ENCODE results near the gene KCNA4.
"Not testable (repeated sequence)": the region's sequence is repeated elsewhere in the genome, so short reads cannot be mapped to it uniquely, and the experiment has no call there.

The KCNA4 gene

DNA sequence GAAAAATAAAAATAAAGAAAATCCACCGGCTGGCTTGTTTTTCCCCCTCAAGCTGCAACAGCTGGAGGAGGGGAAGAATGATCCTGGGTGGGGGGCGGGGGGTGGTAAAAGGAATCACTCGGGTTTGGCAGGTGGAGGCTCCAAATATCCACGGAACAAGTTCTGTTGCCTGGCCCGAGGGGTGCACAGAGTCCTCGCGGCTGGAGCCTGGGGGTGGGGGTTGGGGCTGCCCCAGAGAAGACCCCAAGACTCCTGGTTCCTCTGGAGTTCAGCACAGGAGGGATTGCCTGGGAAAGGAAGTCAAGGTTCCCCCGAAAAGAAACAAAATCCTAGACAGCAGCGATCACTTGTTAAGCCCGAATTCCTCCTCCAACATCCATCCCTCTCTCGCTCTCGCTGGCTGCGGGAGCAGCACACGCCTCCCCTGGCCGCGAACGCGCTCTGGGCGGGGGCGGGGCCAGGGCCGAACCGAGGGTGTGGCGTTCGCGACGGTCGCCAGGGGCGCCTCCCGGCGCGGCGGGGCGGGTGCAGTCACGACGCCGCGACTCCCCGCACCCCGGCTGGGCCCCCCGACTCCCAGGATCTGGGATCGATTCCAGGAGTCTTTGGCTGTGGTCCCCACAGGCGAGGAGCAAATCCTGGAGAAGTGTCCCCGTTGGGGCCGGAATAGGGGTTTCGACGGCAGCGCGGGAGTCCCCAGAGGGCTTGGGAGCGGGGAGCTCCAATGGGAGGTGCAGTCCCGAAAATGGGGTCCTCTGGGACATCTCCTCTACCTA lies at the start of gene KCNA4:
Gene KCNA4, minus strand, starts transcription at position 443 of the 776 bp plus-strand sequence. CDS start 4,352 bp downstream, outside the sequence.
- peak in 1 of 2 experiments; percentile 58 for DNase-seq

DNA sequence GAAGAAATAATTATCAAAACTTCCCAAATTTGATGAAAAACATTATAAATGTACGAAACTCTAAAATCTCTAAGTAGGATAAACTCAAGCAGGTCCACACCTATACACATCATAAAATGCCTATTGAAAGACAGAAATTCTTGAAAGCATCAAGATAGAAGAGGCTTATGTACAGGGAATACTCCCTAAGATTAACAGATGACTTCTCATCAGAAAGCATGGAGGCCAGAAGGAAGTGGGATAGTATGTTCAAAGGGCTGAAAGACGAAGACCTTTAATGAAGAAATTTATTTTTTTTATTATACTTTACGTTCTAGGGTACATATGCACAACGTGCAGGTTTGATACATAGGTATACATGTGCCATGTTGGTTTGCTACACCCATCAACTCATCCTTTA lies 45.3 kb upstream of the KCNA4 start:
- no peak for DNase-seq

DNA sequence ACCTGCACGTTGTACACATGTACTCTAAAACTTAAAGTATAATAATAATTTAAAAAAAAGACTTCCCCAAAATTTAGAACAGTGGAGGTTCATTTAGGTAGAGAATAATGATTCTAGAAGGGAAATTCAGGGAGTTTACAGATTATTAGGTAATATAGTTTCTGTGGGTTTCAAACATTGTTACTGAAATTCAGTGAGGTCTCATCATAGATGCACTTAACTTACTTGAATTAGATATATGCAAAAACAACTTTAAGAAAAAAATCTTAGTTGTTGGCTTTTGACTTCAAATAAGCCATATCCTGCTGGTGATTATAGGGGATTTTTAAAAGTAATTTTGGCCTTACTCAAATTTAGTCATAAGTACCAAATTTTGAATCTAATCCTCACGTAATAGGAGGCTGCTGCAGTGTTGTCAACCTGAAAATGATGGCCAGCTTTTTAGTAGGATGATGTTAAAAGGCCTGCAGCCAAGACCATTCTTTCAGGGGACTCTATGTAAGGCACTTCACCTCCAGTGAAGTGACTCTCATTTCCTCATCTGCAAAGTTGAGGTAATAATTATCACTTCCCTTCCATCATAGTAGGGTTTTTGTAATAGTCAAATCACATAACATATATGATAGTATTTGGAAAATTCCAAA lies 42.5 kb upstream of the KCNA4 start:
- no peak for DNase-seq

DNA sequence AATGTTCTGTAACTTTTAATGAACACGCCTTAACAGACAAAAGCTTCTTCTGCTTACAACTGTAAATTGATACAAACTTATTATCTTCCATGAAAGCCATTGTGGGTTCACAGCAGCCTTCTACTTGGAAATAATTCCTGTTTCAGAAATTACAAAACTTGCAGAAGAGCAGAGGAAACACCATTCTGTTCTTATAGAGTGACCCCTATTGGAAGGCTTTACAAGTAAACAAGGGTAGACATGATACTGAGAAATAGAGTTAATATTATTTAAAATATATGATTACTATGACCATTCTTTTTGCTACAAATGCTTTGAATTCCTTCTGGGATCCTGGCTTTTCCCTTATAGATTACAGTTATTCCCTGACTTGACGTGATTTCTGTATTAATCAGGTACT lies 32.4 kb upstream of the KCNA4 start:
- DNase-seq: no peak

DNA sequence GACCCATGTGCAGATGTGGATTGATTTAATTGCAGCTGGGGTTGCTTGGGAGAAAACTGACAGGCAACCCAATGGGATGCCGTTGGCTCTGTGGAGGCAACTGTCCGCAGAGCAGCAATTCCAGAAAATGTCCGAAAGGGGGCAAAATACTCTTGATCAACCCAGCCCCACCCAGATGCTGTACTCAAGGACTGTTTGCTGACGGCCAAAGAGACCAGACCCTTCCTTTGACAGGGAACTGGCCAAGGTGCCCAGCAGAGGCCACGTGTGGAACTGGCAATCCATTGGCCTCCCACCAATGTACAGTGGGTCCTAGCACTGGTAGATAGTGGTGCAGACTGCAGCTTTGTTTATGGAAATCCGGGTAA lies 29.7 kb upstream of the KCNA4 start:
- DNase-seq: peak in 1 of 2 experiments; percentile 3

DNA sequence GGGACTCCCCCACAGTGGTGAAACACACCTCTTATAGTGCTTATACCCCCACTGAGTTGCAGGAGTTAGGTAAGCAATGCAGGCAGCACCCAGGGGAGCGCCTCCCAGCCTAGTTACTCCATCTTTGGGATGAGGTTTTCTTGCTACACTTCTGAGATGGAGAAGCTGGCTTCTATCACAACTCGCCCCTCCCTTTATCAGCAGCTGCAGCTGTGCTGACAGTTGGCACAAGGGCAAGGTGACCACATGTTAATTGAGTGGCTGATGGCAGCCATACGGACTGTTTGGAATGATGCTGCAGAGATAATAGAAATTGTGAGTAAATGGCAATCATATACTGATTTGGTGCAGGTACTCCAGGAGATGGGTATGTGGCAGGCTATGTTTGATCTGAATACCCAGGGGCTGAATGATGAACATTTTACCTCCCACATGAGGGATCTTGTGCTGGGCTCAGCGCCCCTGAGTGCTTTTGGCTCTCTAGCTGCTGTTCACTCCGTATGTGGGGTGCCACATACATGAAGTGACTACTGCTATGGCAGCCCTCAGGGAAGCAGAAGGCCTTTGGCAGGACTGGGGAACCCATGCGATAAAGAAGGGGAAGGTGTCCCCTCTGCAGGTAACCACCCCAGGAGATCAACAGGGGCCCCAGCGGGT lies 29.2 kb upstream of the KCNA4 start:
- DNase-seq: no peak

DNA sequence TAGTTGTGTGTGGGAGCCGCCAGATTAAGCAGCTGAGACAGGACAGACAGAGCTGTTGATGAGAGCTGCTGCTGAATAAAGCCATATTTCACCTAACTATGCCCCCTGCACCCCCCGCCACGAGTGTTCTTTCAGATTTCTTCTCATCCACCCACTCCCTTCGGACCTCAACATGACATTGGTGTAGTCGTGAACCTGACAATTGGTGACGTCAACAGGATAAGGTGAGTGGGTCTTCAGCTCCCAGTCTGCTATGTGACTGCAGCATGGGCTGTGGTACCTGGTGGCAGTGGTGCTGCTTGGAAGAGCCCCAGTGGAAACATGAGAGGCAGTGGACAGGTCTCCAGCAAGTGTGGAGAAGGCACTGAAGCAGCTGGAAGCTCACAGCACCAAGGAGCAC lies 28.3 kb upstream of the KCNA4 start:
- DNase-seq: no peak

DNA sequence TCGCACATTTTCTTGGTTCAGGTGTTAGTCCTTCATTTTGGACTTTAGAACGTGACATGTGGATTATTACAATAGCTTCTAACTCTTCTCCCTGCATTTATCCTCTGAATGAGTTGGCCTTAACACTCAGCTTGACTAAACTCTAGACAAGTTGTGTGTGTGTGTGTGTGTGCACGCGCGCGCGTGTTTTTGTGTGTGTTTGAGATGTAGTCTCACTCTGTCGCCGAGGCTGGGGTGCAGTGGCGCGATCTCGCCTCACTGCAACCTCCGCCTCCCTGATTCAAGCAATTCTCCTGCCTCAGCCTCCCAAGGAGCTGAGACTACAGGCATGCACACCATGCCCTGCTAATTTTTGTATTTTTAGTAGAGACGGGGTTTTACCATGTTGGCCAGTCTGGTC lies 24.3 kb upstream of the KCNA4 start:
- DNase-seq: no peak

DNA sequence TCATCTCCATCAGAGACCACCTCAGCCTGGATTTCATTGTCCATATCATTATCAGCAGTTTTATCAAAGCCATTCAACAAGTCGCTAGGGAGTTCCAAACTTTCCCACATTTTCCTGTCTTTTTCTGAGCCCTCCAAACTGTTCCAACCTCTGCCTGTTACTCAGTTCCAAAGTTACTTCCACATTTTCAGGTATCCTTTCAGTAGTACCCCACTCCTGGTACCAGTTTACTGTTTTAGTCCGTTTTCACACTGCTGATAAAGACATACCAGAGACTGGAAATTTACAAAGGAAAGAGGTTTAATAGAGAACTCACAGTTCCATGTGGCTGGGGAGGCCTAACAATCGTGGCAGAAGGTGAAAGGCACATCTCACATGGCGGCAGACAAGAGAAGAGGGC lies 17.9 kb upstream of the KCNA4 start:
- not testable (repeated sequence) for DNase-seq

DNA sequence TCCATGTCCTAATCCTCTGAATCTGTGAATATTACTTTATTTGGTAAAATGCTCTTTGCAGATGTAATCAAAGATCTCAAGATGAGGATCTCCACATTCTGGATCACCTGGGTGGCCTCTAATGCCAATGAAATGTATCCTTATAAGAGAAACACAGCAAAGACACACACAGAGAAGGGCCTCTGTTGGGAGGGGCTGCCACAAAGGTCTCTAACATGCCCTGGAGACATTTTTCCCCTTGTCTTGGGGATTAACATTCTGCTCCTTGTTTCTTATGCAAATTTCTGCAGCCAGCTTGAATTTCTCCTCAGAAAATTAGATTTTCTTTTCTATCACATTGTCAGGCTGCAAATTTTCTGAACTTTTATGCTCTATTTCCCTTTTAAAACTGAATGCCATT lies 17.3 kb upstream of the KCNA4 start:
- not testable (repeated sequence) for DNase-seq

DNA sequence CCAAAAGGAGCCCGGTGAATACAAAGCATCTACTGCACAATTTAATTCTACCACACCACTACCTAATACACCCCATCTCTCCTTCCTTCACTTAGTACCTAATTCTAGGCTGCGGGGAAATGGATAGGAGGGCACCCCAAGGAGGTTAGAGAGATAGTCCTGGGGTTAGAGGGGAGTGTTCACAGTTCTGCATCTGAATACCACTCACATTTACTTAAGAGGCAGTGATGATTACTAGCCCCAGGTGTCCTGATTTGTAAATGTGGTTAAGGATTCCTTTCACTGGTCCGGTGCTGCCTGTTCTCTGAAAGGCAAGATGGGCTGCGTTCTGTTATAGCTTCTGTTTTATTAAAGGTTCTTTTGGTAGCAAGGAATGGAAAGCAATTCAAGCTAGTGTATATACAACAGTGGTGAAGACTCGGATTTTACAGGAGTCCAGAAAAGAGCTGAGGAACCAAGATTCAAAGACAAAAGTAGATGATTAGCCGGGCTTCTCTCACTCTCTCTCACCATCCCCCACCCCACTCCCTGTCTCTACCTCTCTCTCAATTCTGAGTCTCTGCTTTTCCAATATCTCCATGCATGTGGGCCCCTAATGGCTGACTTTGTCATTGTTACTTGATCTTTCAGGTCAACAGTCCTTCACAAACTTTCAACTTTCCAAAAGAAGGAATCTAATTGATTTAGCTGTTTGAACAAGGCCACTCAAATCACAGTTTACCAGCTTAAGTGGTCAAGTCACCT lies 8.7 kb upstream of the KCNA4 start:
- DNase-seq: no peak

DNA sequence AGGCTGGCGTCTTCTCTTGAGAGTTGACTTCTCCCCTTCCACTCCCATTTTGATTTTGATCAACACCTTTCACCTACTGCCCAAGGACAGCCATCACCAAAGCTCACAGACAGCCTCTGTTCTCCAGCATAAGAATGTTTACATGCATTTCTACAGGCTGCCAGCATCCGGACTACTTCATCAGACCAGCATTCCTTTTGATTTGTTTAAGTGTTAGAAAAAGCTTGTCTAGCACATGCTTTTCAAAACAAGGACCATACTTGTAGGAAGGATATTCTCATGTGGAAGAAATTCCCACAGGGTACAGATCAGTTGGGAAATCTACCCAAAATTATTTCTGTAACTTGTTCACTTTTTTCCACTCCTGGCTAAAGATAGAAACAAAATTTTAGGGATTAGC lies 6.2 kb upstream of the KCNA4 start:
- DNase-seq: no peak

DNA sequence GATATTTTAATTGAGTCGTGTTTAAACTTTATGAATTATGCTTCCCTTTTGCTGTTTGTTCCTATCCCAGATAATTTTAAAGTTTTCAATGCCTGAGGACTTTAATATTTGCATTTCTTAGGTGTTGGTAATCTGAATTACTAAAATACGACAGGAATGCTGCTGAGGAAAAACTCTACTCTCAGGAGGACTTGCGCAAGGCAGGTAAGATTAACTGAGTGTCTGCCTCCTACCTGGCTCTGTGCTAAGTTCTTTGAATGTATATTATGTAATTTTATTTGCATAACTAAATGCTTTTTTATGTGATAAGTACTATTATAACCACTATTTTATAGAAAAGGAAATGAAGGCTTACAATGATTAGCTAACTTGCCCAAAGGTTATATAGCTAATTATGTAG lies 2.7 kb upstream of the KCNA4 start:
- DNase-seq: no peak

DNA sequence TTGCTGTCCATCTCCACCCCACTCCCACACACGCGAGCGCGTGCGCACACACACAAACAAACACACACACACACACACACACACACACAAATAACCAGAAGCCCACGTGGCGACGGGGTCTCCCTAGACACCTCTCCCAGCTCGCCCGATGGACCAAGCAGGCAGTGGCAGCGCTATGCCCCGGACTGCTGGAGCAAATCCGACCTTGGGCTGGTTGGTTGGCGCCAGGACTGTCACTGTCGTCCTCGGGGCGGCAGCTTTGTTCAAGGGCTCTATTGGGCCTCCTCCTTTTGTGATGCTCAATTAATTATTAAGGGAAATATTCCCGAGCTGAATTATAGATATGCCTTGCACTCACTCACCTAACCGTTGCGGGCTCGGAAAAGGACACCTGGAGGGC lies 1.7 kb upstream of the KCNA4 start:
- DNase-seq: no peak

DNA sequence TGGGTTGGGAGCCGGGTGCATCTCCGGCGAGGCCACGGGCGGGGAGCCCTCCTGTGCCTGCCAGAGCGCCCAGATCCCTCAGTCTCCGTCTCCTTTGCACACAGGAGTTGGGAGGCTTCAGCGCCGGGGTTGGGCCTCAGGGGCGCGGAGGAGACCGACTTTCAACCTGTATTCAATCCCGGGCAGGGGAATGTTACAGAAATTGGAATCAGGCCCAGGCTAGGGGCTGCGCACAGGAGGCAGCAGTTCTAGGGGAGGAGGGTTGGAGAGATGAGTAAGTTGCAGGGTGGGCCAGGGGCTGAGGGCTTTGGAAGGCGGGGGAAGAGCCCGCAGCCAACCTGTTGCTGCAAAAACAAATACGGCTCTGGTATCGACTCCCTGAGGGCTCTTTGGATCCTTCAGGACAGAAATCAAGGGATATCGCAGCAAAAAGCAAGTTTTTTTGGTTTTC lies 640 bp upstream of the KCNA4 start:
- DNase-seq: no peak

DNA sequence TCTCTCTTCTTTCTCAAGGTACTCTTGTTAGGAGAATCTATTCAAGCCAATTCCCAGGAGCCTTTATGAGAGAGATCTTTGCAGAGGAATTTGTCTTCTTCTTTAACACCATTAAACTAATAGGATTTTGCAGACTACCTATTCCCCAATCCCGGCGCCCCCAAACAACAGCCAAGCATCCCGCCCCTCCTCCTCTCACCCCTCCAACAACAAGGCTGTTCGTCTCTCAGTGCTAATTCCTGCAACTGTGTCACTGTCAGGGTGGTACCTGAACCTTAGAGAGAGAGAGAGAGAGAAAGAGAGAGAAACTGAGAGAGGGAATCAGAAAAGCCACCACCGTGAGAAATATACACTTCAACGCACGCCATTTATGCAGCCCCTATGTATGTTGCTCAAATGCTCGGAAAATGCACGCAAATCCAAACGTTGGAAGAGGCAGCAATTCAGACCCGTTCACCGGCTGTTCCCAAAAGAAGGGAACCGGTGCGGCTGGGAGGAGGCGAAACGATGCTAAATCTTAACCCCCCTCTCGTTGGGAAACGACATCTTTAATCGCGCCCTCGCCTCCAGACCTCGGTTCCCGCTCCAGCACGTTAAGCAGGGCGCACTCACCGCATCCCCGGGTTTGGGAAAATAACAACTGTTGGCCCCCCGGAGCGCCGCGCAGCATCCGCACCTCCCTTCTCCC lies 961 bp downstream of the KCNA4 start:
- no peak for DNase-seq

DNA sequence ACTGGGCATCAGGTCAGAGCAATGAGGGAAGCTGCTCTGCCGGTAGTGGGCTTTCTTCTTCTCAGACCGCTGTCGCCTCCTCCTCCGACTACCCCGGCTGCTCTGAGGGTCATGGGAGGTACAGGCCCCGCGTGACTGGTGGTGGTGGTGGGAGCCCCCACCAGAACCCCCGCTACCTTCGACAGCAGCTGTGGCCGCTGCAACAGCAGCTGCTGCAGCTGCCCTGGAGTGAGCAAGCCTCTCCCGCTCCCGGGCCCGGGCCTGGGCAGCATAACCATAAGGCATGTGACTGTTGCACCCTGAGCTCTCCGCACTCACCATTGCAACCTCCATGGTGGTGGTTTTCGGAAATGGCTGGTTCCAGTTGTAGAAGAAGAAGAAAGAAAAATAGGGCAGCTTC lies 4.5 kb downstream of the KCNA4 start:
- DNase-seq: no peak

DNA sequence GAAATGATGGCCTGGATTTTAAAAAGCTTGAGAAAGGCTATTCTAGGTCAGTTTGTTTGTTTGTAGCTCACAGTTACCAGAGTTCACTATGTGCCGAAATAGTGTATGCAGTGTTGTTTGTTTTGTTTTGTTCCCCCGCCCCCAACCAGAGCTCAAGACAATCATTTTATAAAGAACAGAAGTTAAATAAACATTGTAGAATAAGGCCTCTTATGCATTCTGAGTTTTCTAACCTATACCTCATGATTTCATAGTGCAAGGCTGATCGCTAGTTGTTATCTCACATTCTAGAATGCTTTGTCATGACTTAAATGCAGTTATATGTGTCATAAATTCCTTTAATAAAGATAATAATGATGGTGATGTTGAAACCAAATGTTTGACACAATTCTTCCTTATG lies 7.8 kb downstream of the KCNA4 start:
- no peak for DNase-seq

DNA sequence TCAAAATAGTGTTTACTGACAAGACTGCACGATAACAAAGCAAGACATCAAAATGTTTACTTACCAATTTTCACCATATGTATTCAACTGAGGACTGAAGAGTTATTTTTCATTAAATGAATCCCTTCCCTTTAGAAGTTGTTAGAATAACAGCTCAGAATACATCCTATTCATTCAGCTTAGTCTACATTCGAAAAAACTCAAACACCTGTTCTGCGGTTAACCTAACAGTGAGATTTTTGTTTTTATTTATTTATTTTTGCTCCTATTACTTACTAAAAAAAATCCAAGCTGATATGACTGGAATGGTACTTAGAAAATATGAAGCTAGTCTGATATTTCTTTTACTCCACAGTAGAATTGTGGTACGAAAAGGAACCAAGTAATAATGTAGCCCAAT lies 10.0 kb downstream of the KCNA4 start:
- no peak for DNase-seq

DNA sequence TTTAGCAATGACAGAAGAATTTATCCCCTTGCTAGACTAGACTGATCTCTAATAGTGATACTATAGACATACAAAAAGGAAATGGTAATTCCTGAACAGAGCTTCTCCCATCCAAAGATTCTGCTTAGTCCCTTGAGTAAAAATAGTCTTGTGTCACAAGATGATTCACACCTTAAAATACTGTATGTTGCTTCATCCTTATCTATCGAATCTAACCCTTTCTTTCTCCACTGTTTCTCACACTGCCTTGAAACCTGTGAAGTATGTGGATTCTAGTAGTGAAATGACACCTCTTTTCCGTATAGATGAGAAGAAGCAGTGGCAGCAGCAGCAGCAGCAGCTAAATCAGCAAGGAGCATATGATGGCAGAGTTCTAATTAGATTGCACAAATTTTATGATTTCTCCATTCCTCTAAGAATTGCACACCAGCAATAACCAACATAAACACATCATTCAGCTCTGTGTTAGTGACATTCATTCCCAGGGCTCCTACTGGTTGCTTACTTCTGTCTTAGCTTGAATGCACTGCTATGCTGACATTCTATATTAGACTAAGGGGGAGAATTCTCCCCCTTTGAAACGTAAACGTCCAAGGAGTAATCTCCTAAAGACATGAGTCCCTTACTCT lies 14.6 kb downstream of the KCNA4 start:
- DNase-seq: no peak

DNA sequence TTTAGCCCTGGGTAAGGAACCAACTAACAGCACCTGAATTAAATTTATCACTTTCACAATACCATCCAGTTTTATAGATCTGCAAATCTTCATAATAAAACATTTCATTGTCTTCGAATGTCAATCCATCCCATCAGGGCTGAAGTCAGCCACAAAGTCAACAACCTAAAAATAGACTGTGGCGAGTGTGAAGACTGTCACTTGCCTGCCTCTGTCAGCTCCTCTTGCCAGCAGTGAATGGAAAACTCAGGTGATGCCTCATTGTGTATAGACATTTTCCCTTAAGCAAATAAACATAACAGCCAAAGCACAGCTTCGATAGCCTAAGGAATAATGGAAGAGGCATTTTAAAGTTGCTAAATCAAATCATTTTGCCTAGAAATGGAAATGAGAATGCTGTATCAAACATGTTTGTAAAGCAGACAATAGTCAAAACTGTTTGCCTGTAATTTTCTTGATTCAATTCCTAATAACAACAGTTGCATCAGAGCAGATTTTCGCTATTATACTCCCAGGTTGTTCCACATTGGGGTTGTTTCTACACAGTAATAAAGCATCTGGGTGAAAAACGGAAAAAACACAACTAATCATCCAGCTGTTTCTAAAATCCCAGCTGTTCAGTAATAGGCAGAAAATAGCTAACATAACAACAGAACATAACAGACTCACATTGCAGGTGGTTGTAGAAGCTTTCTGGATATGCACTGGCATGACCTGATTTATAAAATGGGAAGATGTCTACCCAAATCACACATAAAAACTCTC lies 15.7 kb downstream of the KCNA4 start:
- no peak for DNase-seq

DNA sequence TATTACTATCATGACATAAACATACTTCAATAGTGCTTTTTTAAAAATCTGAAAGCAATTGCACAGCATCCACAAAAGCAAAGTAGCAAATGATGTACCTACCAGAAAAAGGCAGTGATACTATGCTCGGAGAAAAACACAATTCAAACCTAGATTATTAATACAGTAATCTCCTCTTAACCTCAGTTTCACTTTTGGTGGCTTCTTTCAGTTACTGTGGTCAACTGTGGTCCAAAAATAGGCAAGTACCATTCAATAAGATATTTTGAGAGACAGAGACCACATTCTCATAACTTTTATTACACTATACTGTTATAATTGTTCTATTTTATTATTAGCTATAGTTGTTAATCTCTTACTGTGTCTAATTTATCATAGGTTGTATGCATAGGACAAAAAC lies 20.8 kb downstream of the KCNA4 start:
- no peak for DNase-seq

Data from NCI-H446 (cell line).